Midbrain (tissue), 1 donor: ENCODE data around the gene OR51M1.
"Not testable (repeated sequence)": the region's sequence is repeated elsewhere in the genome, so short reads cannot be mapped to it uniquely, and the experiment has no call there.

Source experiments
- DNase-seq: peaks from one replicate; lab custom pipeline; 2025; lab: John Stamatoyannopoulos, UW

The OR51M1 gene

GRCh38 chr11:5383576-5383975 is at the start of gene OR51M1:
TSS of gene OR51M1 (plus strand) at chr11:5383812. CDS start at chr11:5389399, 5,587 bp downstream.
- no peak for DNase-seq

GRCh38 chr11:5335170-5335569 is 48.4 kb upstream of the OR51M1 start:
- no peak for DNase-seq

- no peak for DNase-seq
Measured at GRCh38 chr11:5336331-5336730, 47.3 kb upstream of the OR51M1 start.

- not testable (repeated sequence) for DNase-seq
Measured at GRCh38 chr11:5337253-5337652, 46.4 kb upstream of the OR51M1 start.

- no peak for DNase-seq
Measured at GRCh38 chr11:5339771-5340322, 43.8 kb upstream of the OR51M1 start.

- no peak for DNase-seq
Measured at GRCh38 chr11:5343474-5344335, 39.9 kb upstream of the OR51M1 start, which contains the start of gene OR51B5. TSS of gene OR51B5 (minus strand) at chr11:5343524. CDS start at chr11:5343524, 0 bp downstream.

- no peak for DNase-seq
Measured at GRCh38 chr11:5345831-5346230, 37.8 kb upstream of the OR51M1 start.

GRCh38 chr11:5348551-5349194 is 34.9 kb upstream of the OR51M1 start:
- DNase-seq = no peak

GRCh38 chr11:5349550-5349949 is 34.1 kb upstream of the OR51M1 start:
- no peak for DNase-seq

GRCh38 chr11:5351208-5351607 is 32.4 kb upstream of the OR51M1 start, which contains the start of gene OR51B6:
TSS of gene OR51B6 (plus strand) at chr11:5351508. CDS start at chr11:5351508, 0 bp downstream.
- no peak for DNase-seq

- not testable (repeated sequence) for DNase-seq
Measured at GRCh38 chr11:5356031-5356430, 27.6 kb upstream of the OR51M1 start.

- no peak for DNase-seq
Measured at GRCh38 chr11:5362017-5362625, 21.5 kb upstream of the OR51M1 start.

- no peak for DNase-seq
Measured at GRCh38 chr11:5363679-5364078, 19.9 kb upstream of the OR51M1 start.

- DNase-seq = no peak
Measured at GRCh38 chr11:5364214-5364613, 19.4 kb upstream of the OR51M1 start.

GRCh38 chr11:5366365-5366764 is 17.2 kb upstream of the OR51M1 start:
- not testable (repeated sequence) for DNase-seq

- DNase-seq = no peak
Measured at GRCh38 chr11:5366856-5367255, 16.8 kb upstream of the OR51M1 start.

GRCh38 chr11:5367448-5368074 is 16.1 kb upstream of the OR51M1 start:
- no peak for DNase-seq

- no peak for DNase-seq
Measured at GRCh38 chr11:5368502-5369043, 15.0 kb upstream of the OR51M1 start.

GRCh38 chr11:5369789-5370188 is 13.8 kb upstream of the OR51M1 start:
- DNase-seq = no peak

GRCh38 chr11:5380740-5381342 is 2.8 kb upstream of the OR51M1 start:
- peak; percentile 48 for DNase-seq

GRCh38 chr11:5384335-5384734 is 723 bp downstream of the OR51M1 start:
- DNase-seq = no peak
